Trophoblast cell (in vitro differentiated cells and primary cell): Measurements from ENCODE around the gene FAM107B.

Experiments
- DNase-seq, 2 donors: peaks; one replicate each; pipeline ENCODE4 v3.0.0-alpha.2; 2016
- H2AFZ ChIP-seq: 2 replicates; pipeline ENCODE4 v1.6.1; 2013; ENCODE audit warnings: low read length, moderate library complexity, mild to moderate bottlenecking; ENCODE audit not compliant: insufficient read depth, poor library complexity
- H2AK5ac ChIP-seq: 2 replicates; pipeline ENCODE4 v1.6.1; 2013; ENCODE audit warnings: mild to moderate bottlenecking, low read length
- H2BK120ac ChIP-seq: 2 replicates; pipeline ENCODE4 v1.6.1; 2013; ENCODE audit warnings: low read length, mild to moderate bottlenecking, moderate library complexity; ENCODE audit not compliant: insufficient read depth, poor library complexity
- H2BK12ac ChIP-seq: 2 replicates; pipeline ENCODE4 v1.6.1; 2013; ENCODE audit warnings: mild to moderate bottlenecking, low read length, moderate library complexity
- H2BK5ac ChIP-seq: 2 replicates; pipeline ENCODE4 v1.6.1; 2013; ENCODE audit warnings: low read length, low read depth, moderate library complexity, mild to moderate bottlenecking; ENCODE audit not compliant: poor library complexity
- H3K14ac ChIP-seq: 2 replicates; pipeline ENCODE4 v1.6.1; 2013; ENCODE audit warnings: mild to moderate bottlenecking, low read length
- H3K18ac ChIP-seq: 2 replicates; pipeline ENCODE4 v1.6.1; 2013; ENCODE audit warnings: mild to moderate bottlenecking, low read length
- H3K23ac ChIP-seq: 2 replicates; pipeline ENCODE4 v1.6.1; 2013; ENCODE audit warnings: low read length
- H3K27ac ChIP-seq: 2 replicates; pipeline ENCODE4 v1.5.1; 2013; ENCODE audit warnings: low read depth, mild to moderate bottlenecking, inconsistent platforms, low read length, moderate library complexity
- H3K27me3 ChIP-seq: 2 replicates; pipeline ENCODE4 v1.6.1; 2013; ENCODE audit warnings: inconsistent platforms, mild to moderate bottlenecking, low read length, moderate library complexity; ENCODE audit not compliant: insufficient read depth
- H3K36me3 ChIP-seq, 2 experiments: 1 replicate in 1 of 2; 2 replicates in 1 of 2; pipeline ENCODE4 v1.6.1; 2013; ENCODE audit warnings: low read length in 2 of 2, mild to moderate bottlenecking in 2 of 2, moderate library complexity in 1 of 2; ENCODE audit not compliant: insufficient read depth in 2 of 2, control insufficient read depth in 1 of 2
- H3K4ac ChIP-seq: 2 replicates; pipeline ENCODE4 v1.6.1; 2013; ENCODE audit warnings: low read depth, mild to moderate bottlenecking, low read length, moderate library complexity
- H3K4me1 ChIP-seq, 2 experiments: 1 replicate in 1 of 2; 2 replicates in 1 of 2; pipeline ENCODE4 v1.6.1; 2013; ENCODE audit warnings: low read length in 2 of 2, mild to moderate bottlenecking in 2 of 2, moderate library complexity in 1 of 2; ENCODE audit not compliant: insufficient read depth in 2 of 2, control insufficient read depth in 1 of 2
- H3K4me2 ChIP-seq: 2 replicates; pipeline ENCODE4 v1.6.1; 2013; ENCODE audit warnings: inconsistent platforms, mild to moderate bottlenecking, low read length, moderate library complexity
- H3K4me3 ChIP-seq: 2 replicates; pipeline ENCODE4 v1.5.1; 2013; ENCODE audit warnings: mild to moderate bottlenecking, low read depth, low read length, inconsistent platforms
- H3K79me1 ChIP-seq: one replicate; pipeline ENCODE4 v1.6.1; 2013; ENCODE audit warnings: low read length
- H3K79me2 ChIP-seq: 2 replicates; pipeline ENCODE4 v1.6.1; 2013; ENCODE audit warnings: low read length, mild to moderate bottlenecking; ENCODE audit not compliant: control insufficient read depth, insufficient read depth, poor library complexity
- H3K9ac ChIP-seq: 2 replicates; pipeline ENCODE4 v1.6.1; 2013; ENCODE audit warnings: mild to moderate bottlenecking, low read length
- H3K9me3 ChIP-seq: 2 replicates; pipeline ENCODE4 v1.6.1; 2013; ENCODE audit warnings: low read depth, mild to moderate bottlenecking, control low read depth, inconsistent platforms, low read length; ENCODE audit not compliant: insufficient read depth
- H4K12ac ChIP-seq: 2 replicates; pipeline ENCODE4 v1.6.1; 2013; ENCODE audit warnings: low read depth, mild to moderate bottlenecking, low read length, moderate library complexity
- H4K8ac ChIP-seq: 2 replicates; pipeline ENCODE4 v1.6.1; 2013; ENCODE audit warnings: low read depth, mild to moderate bottlenecking, low read length, moderate library complexity
- H4K91ac ChIP-seq: one replicate; pipeline ENCODE4 v1.6.1; 2013; ENCODE audit warnings: low read depth, mild to moderate bottlenecking, low read length, moderate library complexity
- WGBS: extraction: QIAGEN DNeasy Blood & Tissue Kit; methylation state at CpG from one replicate; pipeline ENCODE4 v1.1.7; 2013; ENCODE audit warnings: missing lambda C conversion rate; ENCODE audit not compliant: insufficient read length, insufficient coverage; ENCODE audit errors: extremely low coverage; 5-methylcytosine and 5-hydroxymethylcytosine counted together

Gene FAM107B

DNA sequence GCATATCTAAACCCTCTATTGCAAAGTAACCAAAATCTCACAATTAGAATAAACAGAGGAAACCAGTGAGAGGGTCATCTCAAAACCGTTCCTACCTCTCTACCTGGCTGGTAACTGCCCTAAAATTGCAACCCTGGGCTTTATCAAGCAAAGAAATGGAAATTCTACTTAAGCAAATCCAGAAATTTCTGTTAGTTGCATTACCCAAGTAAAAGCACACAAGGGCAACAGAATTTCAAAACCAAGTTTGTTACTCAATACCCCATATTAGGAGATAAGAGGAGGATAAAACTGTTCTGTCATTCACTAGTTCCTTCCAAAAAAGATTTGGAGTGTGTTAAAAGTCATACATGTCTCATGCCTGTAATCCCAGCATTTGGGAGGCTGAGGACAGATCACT is 195.3 kb downstream of the FAM107B start:
- Histone ChIP-seq H3K36me3 (peaks cover 4 to 7% of the 10 kb centered on the region in 2 experiments), H3K4me2 (no peak overlapping the region), H2BK12ac (no peak overlapping the region), H3K18ac (no peak overlapping the region), H4K8ac (no peak overlapping the region), H3K4me3 (no peak overlapping the region), H3K9me3 (no peaks in the 10 kb centered on the region), H3K14ac (no peak overlapping the region), H3K27ac (no peak overlapping the region), H3K23ac (no peak overlapping the region), H2AFZ (no peak overlapping the region), H3K79me2 (peaks cover 3% of the 10 kb centered on the region), H2BK120ac (no peak overlapping the region), H3K9ac (no peak overlapping the region), H4K91ac (no peak overlapping the region), H2BK5ac (no peak overlapping the region), H3K4me1 (peaks cover 2% of the 10 kb centered on the region in 2 experiments), H3K4ac (no peak overlapping the region), H2AK5ac (no peak overlapping the region), H3K79me1 (no peaks in the 10 kb centered on the region), H4K12ac (no peak overlapping the region), H3K27me3 (no peaks in the 10 kb centered on the region)
- WGBS, result no CpG with 5 or more reads among the region's 1 CpG
- DNase-seq, result peak in 1 of 2 donors; percentile 74

DNA sequence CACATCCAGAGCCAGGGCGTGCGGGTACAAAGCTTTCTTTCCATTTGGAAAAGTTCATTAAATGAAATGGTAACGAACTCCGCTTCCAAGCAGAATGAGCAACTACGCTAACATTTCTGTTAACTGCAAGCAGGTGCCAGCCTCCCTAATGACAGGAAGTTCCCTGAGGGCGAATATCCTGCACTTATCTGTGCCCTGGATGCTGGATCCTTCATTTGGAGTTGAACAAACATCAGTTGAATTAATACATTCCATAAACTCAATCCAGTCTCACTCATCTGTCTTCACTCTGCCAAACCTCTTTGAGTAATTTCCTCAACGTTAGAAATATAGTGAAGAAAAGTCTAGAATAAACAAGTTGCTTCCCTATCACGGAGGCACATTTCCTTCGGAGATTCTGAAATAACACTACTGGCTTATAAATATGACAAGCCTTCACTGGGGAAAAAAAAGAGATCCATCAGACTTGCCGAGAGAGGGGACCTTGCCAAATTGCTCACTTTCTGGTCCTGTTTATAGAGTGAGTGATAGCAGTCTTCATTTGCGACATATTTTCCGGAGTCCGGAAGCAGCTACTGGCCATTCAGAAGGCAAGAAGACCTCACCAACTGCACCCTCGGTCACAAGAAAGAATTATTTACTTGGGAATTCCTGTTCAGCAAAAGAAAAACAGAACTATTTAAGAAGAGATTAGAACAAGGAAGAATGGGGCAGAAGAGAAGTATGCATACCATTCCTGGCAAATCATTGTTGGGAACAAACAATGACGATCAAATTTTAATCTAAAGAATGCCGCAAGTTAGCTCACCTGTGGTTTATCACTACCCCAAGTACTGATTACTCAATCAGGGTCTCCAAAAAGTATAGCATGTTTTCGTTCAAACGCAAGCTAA is 196.4 kb downstream of the FAM107B start:
- Histone ChIP-seq H3K79me2 (peaks cover 3% of the 10 kb centered on the region), H3K9ac (no peak overlapping the region), H3K27me3 (no peaks in the 10 kb centered on the region), H2BK5ac (no peak overlapping the region), H4K8ac (no peak overlapping the region), H2BK120ac (no peak overlapping the region), H3K4ac (no peak overlapping the region), H3K4me3 (no peak overlapping the region), H4K12ac (no peak overlapping the region), H2AFZ (no peak overlapping the region), H3K9me3 (no peaks in the 10 kb centered on the region), H3K18ac (no peak overlapping the region), H3K36me3 (peaks cover 4 to 7% of the 10 kb centered on the region in 2 experiments), H3K79me1 (no peaks in the 10 kb centered on the region), H3K27ac (no peak overlapping the region), H2AK5ac (no peak overlapping the region), H3K4me2 (no peak overlapping the region), H3K14ac (no peak overlapping the region), H3K23ac (no peak overlapping the region), H2BK12ac (no peak overlapping the region), H4K91ac (no peak overlapping the region), H3K4me1 (peaks cover 2% of the 10 kb centered on the region in 2 experiments)
- no CpG with 5 or more reads among the region's 18 CpGs for WGBS
- DNase-seq, result peak; percentile 45 to 85

DNA sequence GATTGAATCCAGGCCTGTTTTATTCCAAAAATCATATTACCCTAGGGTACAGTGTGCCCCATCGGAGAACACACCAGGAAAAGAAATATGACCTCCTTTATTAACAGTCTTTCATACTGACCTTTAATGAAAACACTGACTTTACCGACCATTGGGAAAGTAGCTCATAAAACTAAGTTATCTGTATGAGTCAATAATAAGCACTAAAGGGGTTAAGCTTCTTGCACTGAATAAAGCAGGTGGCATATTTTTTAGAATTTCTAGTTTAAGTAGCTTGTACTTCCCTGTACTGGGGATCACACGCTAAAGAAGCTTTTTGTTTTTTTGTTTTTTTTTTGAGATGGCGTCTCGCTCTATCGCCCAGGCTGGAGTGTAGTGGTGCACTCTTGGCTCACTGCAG is 199.8 kb downstream of the FAM107B start:
- no peak overlapping the region for H3K4me2 ChIP-seq
- no peak overlapping the region for H4K12ac ChIP-seq
- DNase-seq, result no peak
- no peaks in the 10 kb centered on the region for H3K36me3 ChIP-seq
- H3K9me3 ChIP-seq, result no peaks in the 10 kb centered on the region
- no peaks in the 10 kb centered on the region for H3K27me3 ChIP-seq
- no peak overlapping the region for H3K14ac ChIP-seq
- H2BK5ac ChIP-seq, result no peak overlapping the region
- no peak overlapping the region for H2BK12ac ChIP-seq
- peaks cover 2% of the 10 kb centered on the region for H3K79me2 ChIP-seq
- H3K4ac ChIP-seq, result no peak overlapping the region
- no peak overlapping the region for H2AK5ac ChIP-seq
- H3K9ac ChIP-seq, result no peak overlapping the region
- no peak overlapping the region for H4K8ac ChIP-seq
- no peak overlapping the region for H3K27ac ChIP-seq
- no peak overlapping the region for H4K91ac ChIP-seq
- H3K4me3 ChIP-seq, result no peak overlapping the region
- no peaks in the 10 kb centered on the region for H3K79me1 ChIP-seq
- H3K18ac ChIP-seq, result no peak overlapping the region
- WGBS, result no CpG with 5 or more reads among the region's 6 CpGs
- no peak overlapping the region for H3K23ac ChIP-seq
- no peak overlapping the region for H2AFZ ChIP-seq
- no peak overlapping the region for H2BK120ac ChIP-seq
- H3K4me1 ChIP-seq, result peaks cover 2% of the 10 kb centered on the region in 2 experiments

DNA sequence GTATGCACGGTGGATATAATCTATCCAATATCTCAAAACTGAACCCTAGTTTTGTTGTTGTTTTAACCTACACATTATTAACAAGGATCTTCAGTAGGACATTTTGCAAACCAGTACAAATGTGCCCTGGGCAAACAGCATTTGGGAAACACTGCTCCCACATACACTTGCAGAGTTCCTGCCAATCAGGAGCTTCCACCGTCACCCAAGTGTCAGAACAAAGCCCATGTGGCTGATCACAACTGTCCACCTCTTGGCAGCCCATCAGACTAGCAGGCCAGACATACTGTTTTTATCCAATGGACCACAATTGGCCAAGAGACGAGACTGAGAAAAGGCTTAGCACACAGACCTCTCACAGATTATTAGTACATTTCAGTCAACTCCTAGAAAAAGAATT is 200.4 kb downstream of the FAM107B start:
- WGBS, result no CpG with 5 or more reads among the region's 3 CpGs
- Histone ChIP-seq H2BK120ac (no peak overlapping the region), H3K36me3 (no peaks in the 10 kb centered on the region), H2BK12ac (no peak overlapping the region), H2BK5ac (no peak overlapping the region), H3K4ac (no peak overlapping the region), H2AFZ (no peak overlapping the region), H3K79me1 (no peaks in the 10 kb centered on the region), H3K23ac (no peak overlapping the region), H3K4me3 (no peak overlapping the region), H3K9ac (no peak overlapping the region), H3K27ac (no peak overlapping the region), H3K14ac (no peak overlapping the region), H3K79me2 (peaks cover 2% of the 10 kb centered on the region), H3K4me1 (peaks cover 2% of the 10 kb centered on the region in 2 experiments), H3K9me3 (no peaks in the 10 kb centered on the region), H3K27me3 (no peaks in the 10 kb centered on the region), H4K91ac (no peak overlapping the region), H3K18ac (no peak overlapping the region), H3K4me2 (no peak overlapping the region), H4K12ac (no peak overlapping the region), H2AK5ac (no peak overlapping the region), H4K8ac (no peak overlapping the region)
- DNase-seq, result no peak
